Parathyroid adenoma (tissue), 2 donors: ENCODE data around the gene EDARADD.

Experiments
- H2AFZ ChIP-seq: fragments of 300-600 bp; sonication (generic); one replicate; pipeline ENCODE4 v1.7.0; 2017; ENCODE audit warnings: antibody characterized with exemption, mild to moderate bottlenecking
- H3K27ac ChIP-seq: fragments of 300-600 bp; sonication (generic); one replicate; pipeline ENCODE4 v1.7.0; 2017
- H3K27me3 ChIP-seq: fragments of 300-600 bp; sonication (generic); one replicate; pipeline ENCODE4 v1.7.0; 2017; ENCODE audit warnings: low read length; ENCODE audit not compliant: control insufficient read depth, insufficient read depth
- H3K36me3 ChIP-seq: fragments of 300-600 bp; sonication (generic); one replicate; pipeline ENCODE4 v1.7.0; 2017; ENCODE audit warnings: low read length; ENCODE audit not compliant: control insufficient read depth, insufficient read depth
- H3K4me1 ChIP-seq: fragments of 300-600 bp; sonication (generic); one replicate; pipeline ENCODE4 v1.7.0; 2017; ENCODE audit warnings: control low read depth
- H3K4me2 ChIP-seq: fragments of 300-600 bp; sonication (generic); one replicate; pipeline ENCODE4 v1.7.0; 2017; ENCODE audit warnings: low read length
- H3K4me3 ChIP-seq: fragments of 300-600 bp; sonication (generic); one replicate; pipeline ENCODE4 v1.7.0; 2017; ENCODE audit warnings: low read depth, low read length
- H3K79me2 ChIP-seq: fragments of 300-600 bp; sonication (generic); one replicate; pipeline ENCODE4 v1.7.0; 2017; ENCODE audit warnings: control low read depth
- H3K9ac ChIP-seq: fragments of 300-600 bp; sonication (generic); one replicate; pipeline ENCODE4 v1.7.0; 2017; ENCODE audit warnings: mild to moderate bottlenecking
- H3K9me3 ChIP-seq: fragments of 300-600 bp; sonication (generic); one replicate; pipeline ENCODE4 v1.7.0; 2017; ENCODE audit warnings: low read length; ENCODE audit not compliant: control insufficient read depth
- TF ChIP-seq, protein P1 (sequence below): fragments of 300-600 bp; sonication (generic); IDR thresholded peaks from one replicate; pipeline ENCODE4 v1.7.0; 2017; ENCODE audit warnings: antibody characterized with exemption, mild to moderate bottlenecking
- donor health status: primary hyperparathyroidism.

Gene EDARADD

GRCh38 chr1:236400061-236400603 lies 6.0 kb downstream of the EDARADD start:
- H3K36me3 ChIP-seq: no peaks in the 10 kb centered on the region
- H3K79me2 ChIP-seq: no peaks in the 10 kb centered on the region
- H3K4me2 ChIP-seq: no peak overlapping the region
- no peak overlapping the region for H3K4me3 ChIP-seq
- no peak overlapping the region for H2AFZ ChIP-seq
- no peaks in the 10 kb centered on the region for H3K9me3 ChIP-seq
- no peak overlapping the region for H3K9ac ChIP-seq
- no peaks in the 10 kb centered on the region for H3K27me3 ChIP-seq
- no peaks in the 10 kb centered on the region for H3K4me1 ChIP-seq
- H3K27ac ChIP-seq: no peak overlapping the region
- TF ChIP-seq, protein P1, sequence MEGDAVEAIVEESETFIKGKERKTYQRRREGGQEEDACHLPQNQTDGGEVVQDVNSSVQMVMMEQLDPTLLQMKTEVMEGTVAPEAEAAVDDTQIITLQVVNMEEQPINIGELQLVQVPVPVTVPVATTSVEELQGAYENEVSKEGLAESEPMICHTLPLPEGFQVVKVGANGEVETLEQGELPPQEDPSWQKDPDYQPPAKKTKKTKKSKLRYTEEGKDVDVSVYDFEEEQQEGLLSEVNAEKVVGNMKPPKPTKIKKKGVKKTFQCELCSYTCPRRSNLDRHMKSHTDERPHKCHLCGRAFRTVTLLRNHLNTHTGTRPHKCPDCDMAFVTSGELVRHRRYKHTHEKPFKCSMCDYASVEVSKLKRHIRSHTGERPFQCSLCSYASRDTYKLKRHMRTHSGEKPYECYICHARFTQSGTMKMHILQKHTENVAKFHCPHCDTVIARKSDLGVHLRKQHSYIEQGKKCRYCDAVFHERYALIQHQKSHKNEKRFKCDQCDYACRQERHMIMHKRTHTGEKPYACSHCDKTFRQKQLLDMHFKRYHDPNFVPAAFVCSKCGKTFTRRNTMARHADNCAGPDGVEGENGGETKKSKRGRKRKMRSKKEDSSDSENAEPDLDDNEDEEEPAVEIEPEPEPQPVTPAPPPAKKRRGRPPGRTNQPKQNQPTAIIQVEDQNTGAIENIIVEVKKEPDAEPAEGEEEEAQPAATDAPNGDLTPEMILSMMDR: no peak

- Histone ChIP-seq H3K27ac (no peak overlapping the region), H3K36me3 (no peaks in the 10 kb centered on the region), H3K27me3 (no peaks in the 10 kb centered on the region), H2AFZ (no peak overlapping the region), H3K4me2 (no peak overlapping the region), H3K79me2 (no peaks in the 10 kb centered on the region), H3K9ac (no peak overlapping the region), H3K4me1 (no peaks in the 10 kb centered on the region), H3K4me3 (no peak overlapping the region), H3K9me3 (no peaks in the 10 kb centered on the region)
- TF ChIP-seq, protein P1: no peak
Observed at GRCh38 chr1:236401698-236402097, 7.6 kb downstream of the EDARADD start.

- Histone ChIP-seq H2AFZ (no peak overlapping the region), H3K4me3 (no peak overlapping the region), H3K79me2 (no peaks in the 10 kb centered on the region), H3K36me3 (no peaks in the 10 kb centered on the region), H3K27ac (no peak overlapping the region), H3K4me1 (no peaks in the 10 kb centered on the region), H3K27me3 (no peaks in the 10 kb centered on the region), H3K4me2 (no peak overlapping the region), H3K9me3 (no peaks in the 10 kb centered on the region), H3K9ac (no peak overlapping the region)
- TF ChIP-seq, protein P1: no peak
Observed at GRCh38 chr1:236403905-236404696, 10.0 kb downstream of the EDARADD start.

GRCh38 chr1:236407059-236407458 lies 13.0 kb downstream of the EDARADD start:
- H2AFZ ChIP-seq: no peak overlapping the region
- no peaks in the 10 kb centered on the region for H3K79me2 ChIP-seq
- no peaks in the 10 kb centered on the region for H3K27me3 ChIP-seq
- H3K36me3 ChIP-seq: no peaks in the 10 kb centered on the region
- no peaks in the 10 kb centered on the region for H3K9me3 ChIP-seq
- TF ChIP-seq, protein P1: no peak
- no peak overlapping the region for H3K4me2 ChIP-seq
- H3K4me3 ChIP-seq: no peak overlapping the region
- H3K27ac ChIP-seq: no peak overlapping the region
- H3K4me1 ChIP-seq: no peaks in the 10 kb centered on the region
- no peak overlapping the region for H3K9ac ChIP-seq

- no peak overlapping the region for H3K27ac ChIP-seq
Observed at GRCh38 chr1:236413688-236414087, 19.6 kb downstream of the EDARADD start.

More at GRCh38 chr1:236413688-236414087, 19.6 kb downstream of the EDARADD start:
- H3K4me3 ChIP-seq: no peak overlapping the region
- TF ChIP-seq, protein P1: no peak
- H3K27me3 ChIP-seq: no peaks in the 10 kb centered on the region
- H3K4me1 ChIP-seq: no peaks in the 10 kb centered on the region
- no peaks in the 10 kb centered on the region for H3K9me3 ChIP-seq
- no peaks in the 10 kb centered on the region for H3K36me3 ChIP-seq
- no peak overlapping the region for H2AFZ ChIP-seq
- no peaks in the 10 kb centered on the region for H3K79me2 ChIP-seq
- no peak overlapping the region for H3K4me2 ChIP-seq
- no peak overlapping the region for H3K9ac ChIP-seq
